Brain microvascular endothelial cell (primary cell): ENCODE measurements around the gene ZNF763.
"Not testable (repeated sequence)": the region's sequence is repeated elsewhere in the genome, so short reads cannot be mapped to it uniquely, and the experiment has no call there.

Experiments
- DNase-seq: peaks from one replicate; pipeline ENCODE4 v3.0.0-alpha.2; 2020
- H3K27ac ChIP-seq: fragments of 250-450 bp; sonication (Bioruptor Pico); 2 replicates; pipeline ENCODE4 v1.5.1; 2020; ENCODE audit warnings: mild to moderate bottlenecking, moderate library complexity
- H3K27me3 ChIP-seq: fragments of 250-450 bp; sonication (Bioruptor Pico); replicated peaks from 2 replicates; pipeline ENCODE4 v1.5.1; 2020; ENCODE audit warnings: mild to moderate bottlenecking
- H3K36me3 ChIP-seq: fragments of 250-450 bp; sonication (Bioruptor Pico); replicated peaks from 2 replicates; pipeline ENCODE4 v1.5.1; 2020; ENCODE audit warnings: mild to moderate bottlenecking
- H3K4me3 ChIP-seq: 2 replicates; pipeline ENCODE4 v1.5.1; 2011; ENCODE audit warnings: low read depth, mild to moderate bottlenecking, control low read depth, low read length, moderate library complexity
- in situ Hi-C: cut with HindIII; loops from 2 replicates; pipeline ENCODE4 v1.10.0; 2017; ENCODE audit warnings: low sequenced_read_pairs, low pct_ligation_motif_present
- TF ChIP-seq, protein P1 (sequence below): IDR thresholded peaks from 2 replicates; pipeline ENCODE4 v1.5.1; 2011; ENCODE audit warnings: low read depth, mild to moderate bottlenecking, moderate library complexity, low read length, control low read depth, inconsistent platforms; ENCODE audit errors: missing control alignments

The ZNF763 gene

DNA sequence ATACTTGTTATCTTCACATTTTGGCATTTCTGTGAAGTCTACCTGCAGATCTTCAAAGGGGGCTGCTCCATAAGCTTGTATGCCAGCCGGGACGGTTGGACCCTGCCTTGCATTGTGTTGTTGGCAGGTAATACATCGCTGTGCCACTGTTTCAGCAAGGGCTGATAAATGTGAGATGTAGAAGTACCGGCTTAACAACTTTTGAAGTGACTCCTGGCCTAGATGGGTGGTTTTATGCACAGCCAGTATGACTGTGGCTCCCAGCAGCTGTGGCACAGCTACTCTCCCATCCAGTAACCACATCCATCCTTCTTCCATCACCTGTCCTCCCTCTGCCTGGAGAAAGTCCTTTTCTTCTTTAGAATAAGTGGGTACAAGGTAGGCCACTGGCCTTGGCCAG lies 20.2 kb upstream of the ZNF763 start:
- no peak for DNase-seq
- no peak overlapping the region for H3K27ac ChIP-seq
- in situ Hi-C loops, result no loop called here
- no peak overlapping the region for H3K4me3 ChIP-seq
- H3K27me3 ChIP-seq, result no peaks in the 10 kb centered on the region
- peaks cover 28% of the 10 kb centered on the region for H3K36me3 ChIP-seq
- TF ChIP-seq, protein P1, sequence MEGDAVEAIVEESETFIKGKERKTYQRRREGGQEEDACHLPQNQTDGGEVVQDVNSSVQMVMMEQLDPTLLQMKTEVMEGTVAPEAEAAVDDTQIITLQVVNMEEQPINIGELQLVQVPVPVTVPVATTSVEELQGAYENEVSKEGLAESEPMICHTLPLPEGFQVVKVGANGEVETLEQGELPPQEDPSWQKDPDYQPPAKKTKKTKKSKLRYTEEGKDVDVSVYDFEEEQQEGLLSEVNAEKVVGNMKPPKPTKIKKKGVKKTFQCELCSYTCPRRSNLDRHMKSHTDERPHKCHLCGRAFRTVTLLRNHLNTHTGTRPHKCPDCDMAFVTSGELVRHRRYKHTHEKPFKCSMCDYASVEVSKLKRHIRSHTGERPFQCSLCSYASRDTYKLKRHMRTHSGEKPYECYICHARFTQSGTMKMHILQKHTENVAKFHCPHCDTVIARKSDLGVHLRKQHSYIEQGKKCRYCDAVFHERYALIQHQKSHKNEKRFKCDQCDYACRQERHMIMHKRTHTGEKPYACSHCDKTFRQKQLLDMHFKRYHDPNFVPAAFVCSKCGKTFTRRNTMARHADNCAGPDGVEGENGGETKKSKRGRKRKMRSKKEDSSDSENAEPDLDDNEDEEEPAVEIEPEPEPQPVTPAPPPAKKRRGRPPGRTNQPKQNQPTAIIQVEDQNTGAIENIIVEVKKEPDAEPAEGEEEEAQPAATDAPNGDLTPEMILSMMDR, result no peak

DNA sequence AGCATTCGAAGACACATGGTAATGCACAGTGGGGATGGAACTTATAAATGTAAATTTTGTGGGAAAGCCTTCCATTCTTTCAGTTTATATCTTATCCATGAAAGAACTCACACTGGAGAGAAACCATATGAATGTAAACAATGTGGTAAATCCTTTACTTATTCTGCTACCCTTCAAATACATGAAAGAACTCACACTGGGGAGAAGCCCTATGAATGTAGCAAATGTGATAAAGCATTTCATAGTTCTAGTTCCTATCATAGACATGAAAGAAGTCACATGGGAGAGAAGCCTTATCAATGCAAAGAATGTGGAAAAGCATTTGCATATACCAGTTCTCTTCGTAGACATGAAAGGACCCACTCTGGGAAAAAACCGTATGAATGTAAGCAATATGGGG lies 16.2 kb upstream of the ZNF763 start:
- in situ Hi-C loops, result no loop called here
- Histone ChIP-seq H3K27me3 (no peaks in the 10 kb centered on the region), H3K4me3 (no peak overlapping the region), H3K36me3 (peaks cover 36% of the 10 kb centered on the region), H3K27ac (no peak overlapping the region)
- TF ChIP-seq, protein P1, result no peak
- DNase-seq, result no peak

DNA sequence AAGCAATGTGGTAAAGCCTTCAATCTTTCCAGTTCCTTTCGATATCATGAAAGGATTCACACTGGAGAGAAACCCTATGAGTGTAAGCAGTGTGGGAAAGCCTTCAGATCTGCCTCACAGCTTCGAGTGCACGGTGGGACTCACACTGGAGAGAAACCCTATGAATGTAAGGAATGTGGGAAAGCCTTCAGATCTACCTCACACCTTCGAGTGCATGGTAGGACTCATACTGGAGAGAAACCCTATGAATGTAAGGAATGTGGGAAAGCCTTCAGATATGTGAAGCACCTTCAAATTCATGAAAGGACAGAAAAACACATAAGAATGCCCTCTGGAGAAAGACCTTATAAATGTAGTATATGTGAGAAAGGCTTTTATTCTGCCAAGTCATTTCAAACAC lies 15.6 kb upstream of the ZNF763 start:
- no peaks in the 10 kb centered on the region for H3K27me3 ChIP-seq
- H3K4me3 ChIP-seq, result no peak overlapping the region
- in situ Hi-C loops, result no loop called here
- H3K36me3 ChIP-seq, result peaks cover 36% of the 10 kb centered on the region
- H3K27ac ChIP-seq, result no peak overlapping the region
- no peak for DNase-seq
- TF ChIP-seq, protein P1, result no peak

DNA sequence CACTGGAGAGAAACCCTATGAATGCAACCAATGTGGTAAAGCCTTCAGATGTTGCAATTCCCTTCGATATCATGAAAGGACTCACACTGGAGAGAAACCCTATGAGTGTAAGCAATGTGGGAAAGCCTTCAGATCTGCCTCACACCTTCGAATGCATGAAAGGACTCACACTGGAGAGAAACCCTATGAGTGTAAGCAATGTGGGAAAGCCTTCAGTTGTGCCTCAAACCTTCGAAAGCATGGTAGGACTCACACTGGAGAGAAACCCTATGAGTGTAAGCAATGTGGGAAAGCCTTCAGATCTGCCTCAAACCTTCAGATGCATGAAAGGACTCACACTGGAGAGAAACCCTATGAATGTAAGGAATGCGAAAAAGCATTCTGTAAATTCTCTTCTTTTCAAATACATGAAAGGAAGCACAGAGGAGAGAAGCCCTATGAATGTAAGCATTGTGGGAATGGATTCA lies 15.2 kb upstream of the ZNF763 start:
- in situ Hi-C loops, DNase-seq, H3K4me3 ChIP-seq, H3K27me3 ChIP-seq, H3K27ac ChIP-seq: not testable (repeated sequence)
- H3K36me3 ChIP-seq, result peaks cover 36% of the 10 kb centered on the region

DNA sequence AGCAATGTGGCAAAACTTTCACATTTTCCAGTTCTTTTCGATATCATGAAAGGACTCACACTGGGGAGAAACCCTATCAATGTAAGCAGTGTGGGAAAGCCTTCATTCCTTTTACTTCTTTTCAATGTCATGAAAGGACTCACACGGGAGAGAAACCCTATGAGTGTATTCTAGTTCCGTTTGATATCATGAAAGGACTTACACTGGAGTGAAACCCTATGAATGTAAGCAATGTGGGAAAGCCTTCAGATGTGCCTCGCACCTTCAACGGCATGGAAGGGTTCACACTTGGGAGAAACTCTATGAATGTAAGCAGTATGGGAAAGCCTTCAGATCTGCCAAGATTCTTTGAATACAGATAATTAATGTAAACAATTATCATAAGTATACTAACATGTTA lies 14.5 kb upstream of the ZNF763 start:
- no peak for DNase-seq
- no peaks in the 10 kb centered on the region for H3K27me3 ChIP-seq
- in situ Hi-C loops, result no loop called here
- H3K27ac ChIP-seq, result no peak overlapping the region
- peaks cover 36% of the 10 kb centered on the region for H3K36me3 ChIP-seq
- TF ChIP-seq, protein P1, result no peak
- no peak overlapping the region for H3K4me3 ChIP-seq

DNA sequence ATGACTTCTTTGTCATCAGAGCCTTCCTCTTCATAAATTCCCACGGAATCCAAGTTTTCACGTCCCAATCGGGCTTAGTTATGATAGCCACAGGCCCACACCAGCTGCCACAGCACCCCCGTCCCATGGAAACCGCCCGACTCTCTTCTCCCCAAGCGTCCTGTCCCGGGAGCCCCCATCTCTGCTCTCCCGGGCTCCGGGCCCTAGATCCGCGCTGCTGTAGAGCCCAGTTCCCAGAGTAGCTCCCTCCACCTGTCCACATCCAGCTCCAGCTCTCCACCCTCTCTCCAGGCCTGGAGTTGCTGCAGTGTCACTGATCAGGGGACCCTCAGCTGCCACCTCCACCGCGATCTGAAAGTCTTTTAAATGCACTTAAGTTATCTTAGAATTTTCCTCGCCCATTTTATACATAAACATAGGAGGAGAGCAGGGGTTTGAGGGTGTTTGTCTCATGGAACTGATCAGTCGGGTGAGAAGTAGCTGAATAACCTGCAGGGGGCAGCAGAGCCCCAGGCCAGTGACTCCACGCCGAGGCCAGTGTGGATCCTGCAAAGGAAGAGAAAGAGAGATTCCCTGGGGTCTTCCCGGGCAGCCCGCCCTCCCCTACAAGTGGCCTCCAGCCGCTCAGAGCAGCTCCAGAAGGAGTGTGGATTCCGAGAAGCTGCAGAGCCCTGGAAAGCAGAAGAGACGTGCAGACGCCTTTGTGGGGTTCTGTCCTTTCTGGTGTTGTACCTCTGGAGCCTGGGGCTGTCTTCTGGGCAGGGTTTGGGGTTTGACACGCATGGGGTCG lies 1.1 kb upstream of the ZNF763 start:
- TF ChIP-seq, protein P1, result peak; percentile 77
- peak; percentile 44 for DNase-seq
- H3K27me3 ChIP-seq, result no peaks in the 10 kb centered on the region
- in situ Hi-C loops, result no loop called here
- no peak overlapping the region for H3K4me3 ChIP-seq
- no peaks in the 10 kb centered on the region for H3K36me3 ChIP-seq
- H3K27ac ChIP-seq, result no peak overlapping the region
